LNCaP clone FGC (cell line): ENCODE measurements around the gene PCDHGB1.
"Not testable (repeated sequence)": the region's sequence is repeated elsewhere in the genome, so short reads cannot be mapped to it uniquely, and the experiment has no call there.

ENCODE experiments used
- DNase-seq: peaks from one replicate; pipeline ENCODE4 v3.0.0-alpha.2; 2011; ENCODE audit warnings: low read depth
- H3K4me3 ChIP-seq: 2 replicates; pipeline ENCODE4 v1.5.1; 2011; ENCODE audit warnings: mild to moderate bottlenecking, low read depth, low read length, control low read depth
- TF ChIP-seq, protein P1 (sequence below): IDR thresholded peaks from 2 replicates; pipeline ENCODE4 v1.5.1; 2012; ENCODE audit warnings: mild to moderate bottlenecking; ENCODE audit not compliant: control insufficient read depth, insufficient read depth; ENCODE audit errors: extremely low read depth

Gene PCDHGB1

DNA sequence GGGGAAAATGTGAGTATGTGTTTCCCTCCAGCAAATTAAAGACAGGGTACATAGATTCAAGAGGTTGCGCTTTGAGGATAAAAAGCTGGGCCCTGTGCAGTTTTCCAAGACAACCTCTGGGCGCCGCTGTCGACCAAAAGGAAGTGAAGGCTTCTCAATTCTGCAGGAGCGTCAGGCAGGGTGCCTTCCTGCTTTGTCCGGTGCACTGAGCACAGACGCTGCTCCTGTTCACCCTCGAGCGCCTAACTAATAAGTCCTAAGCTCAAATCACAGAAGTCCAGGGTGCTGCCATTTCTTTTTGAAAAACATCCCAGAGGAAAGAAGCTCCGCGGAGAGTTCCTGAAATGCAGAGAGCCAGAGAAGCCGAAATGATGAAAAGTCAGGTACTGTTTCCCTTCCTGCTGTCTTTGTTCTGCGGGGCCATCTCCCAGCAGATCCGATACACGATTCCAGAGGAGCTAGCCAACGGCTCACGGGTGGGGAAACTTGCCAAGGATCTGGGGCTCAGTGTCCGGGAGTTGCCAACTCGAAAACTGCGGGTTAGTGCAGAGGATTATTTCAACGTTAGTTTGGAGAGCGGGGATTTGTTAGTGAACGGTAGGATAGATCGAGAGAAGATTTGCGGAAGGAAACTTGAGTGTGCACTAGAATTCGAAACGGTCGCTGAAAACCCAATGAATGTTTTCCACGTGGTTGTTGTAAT, at the start of gene PCDHGB1:
Gene PCDHGB1, plus strand, starts transcription at position 183 of the 703 bp plus-strand sequence. Its CDS starts 162 bp downstream, at position 345.
- TF ChIP-seq, protein P1, sequence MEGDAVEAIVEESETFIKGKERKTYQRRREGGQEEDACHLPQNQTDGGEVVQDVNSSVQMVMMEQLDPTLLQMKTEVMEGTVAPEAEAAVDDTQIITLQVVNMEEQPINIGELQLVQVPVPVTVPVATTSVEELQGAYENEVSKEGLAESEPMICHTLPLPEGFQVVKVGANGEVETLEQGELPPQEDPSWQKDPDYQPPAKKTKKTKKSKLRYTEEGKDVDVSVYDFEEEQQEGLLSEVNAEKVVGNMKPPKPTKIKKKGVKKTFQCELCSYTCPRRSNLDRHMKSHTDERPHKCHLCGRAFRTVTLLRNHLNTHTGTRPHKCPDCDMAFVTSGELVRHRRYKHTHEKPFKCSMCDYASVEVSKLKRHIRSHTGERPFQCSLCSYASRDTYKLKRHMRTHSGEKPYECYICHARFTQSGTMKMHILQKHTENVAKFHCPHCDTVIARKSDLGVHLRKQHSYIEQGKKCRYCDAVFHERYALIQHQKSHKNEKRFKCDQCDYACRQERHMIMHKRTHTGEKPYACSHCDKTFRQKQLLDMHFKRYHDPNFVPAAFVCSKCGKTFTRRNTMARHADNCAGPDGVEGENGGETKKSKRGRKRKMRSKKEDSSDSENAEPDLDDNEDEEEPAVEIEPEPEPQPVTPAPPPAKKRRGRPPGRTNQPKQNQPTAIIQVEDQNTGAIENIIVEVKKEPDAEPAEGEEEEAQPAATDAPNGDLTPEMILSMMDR: peak; percentile 78
- H3K4me3 ChIP-seq: peak within 1 kb of the TSS; percentile 66
- DNase-seq: peak; percentile 73

- TF ChIP-seq, protein P1: no peak
- H3K4me3 ChIP-seq: no peak within 1 kb of the TSS
- no peak for DNase-seq
Measured at GRCh38 chr5:141303756-141304155, 46.1 kb upstream of the PCDHGB1 start, which contains the start of gene SLC25A2. Gene SLC25A2 (minus strand): TSS chr5:141304049. CDS start chr5:141303865, 184 bp downstream.

- no peak for DNase-seq
- H3K4me3 ChIP-seq: no peak overlapping the region
- TF ChIP-seq, protein P1: no peak
Measured at GRCh38 chr5:141306630-141307029, 43.3 kb upstream of the PCDHGB1 start.

GRCh38 chr5:141313711-141314110, 36.2 kb upstream of the PCDHGB1 start:
- H3K4me3 ChIP-seq: no peak overlapping the region
- TF ChIP-seq, protein P1: no peak
- no peak for DNase-seq

GRCh38 chr5:141316963-141317362, 32.9 kb upstream of the PCDHGB1 start:
- not testable (repeated sequence) for DNase-seq

GRCh38 chr5:141319202-141319601, 30.7 kb upstream of the PCDHGB1 start:
- peak overlapping the region; percentile 95; the same call in 1 of the 2 replicates for H3K4me3 ChIP-seq
- TF ChIP-seq, protein P1: no peak
- no peak for DNase-seq

More at GRCh38 chr5:141316963-141317362, 32.9 kb upstream of the PCDHGB1 start:
- not testable (repeated sequence) for H3K4me3 ChIP-seq

DNA sequence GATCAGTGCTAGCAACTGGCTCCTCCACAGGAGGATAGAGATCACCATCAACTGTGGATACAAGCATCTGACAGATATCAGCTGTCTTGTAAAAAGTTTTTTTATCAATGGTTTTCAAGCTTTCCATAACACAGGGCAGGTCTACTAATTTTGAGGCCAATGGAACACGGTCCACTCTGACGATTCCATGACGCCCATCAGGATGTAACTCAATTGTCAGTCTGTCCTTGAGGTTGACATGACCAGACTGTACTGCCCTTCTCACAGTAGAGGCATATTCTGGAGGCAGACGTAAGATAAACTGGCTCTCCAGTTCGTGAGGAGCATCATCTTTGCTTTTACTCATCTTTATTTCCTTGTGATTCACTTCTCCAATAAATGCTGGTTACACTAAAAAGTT, 30.2 kb upstream of the PCDHGB1 start:
- H3K4me3 ChIP-seq: peak overlapping the region; percentile 95
- DNase-seq: no peak
- TF ChIP-seq, protein P1: no peak
